OCI-LY7 (cell line): Measurements from ENCODE around the gene KCTD21.

ENCODE experiments used
- EZH2phosphoT487 ChIP-seq: fragments of 200-600 bp; sonication (generic); IDR thresholded peaks from 2 replicates; pipeline ENCODE4 v1.6.1; 2018; ENCODE audit warnings: low read depth, borderline replicate concordance, mild to moderate bottlenecking, mixed run types, antibody characterized with exemption, low read length, moderate library complexity, mixed read lengths
- TF ChIP-seq, protein P1 (sequence below): fragments of 200-600 bp; sonication (generic); conservative IDR thresholded peaks from 2 replicates; pipeline ENCODE4 v1.5.1; 2014; ENCODE audit warnings: mild to moderate bottlenecking, antibody characterized with exemption, low read length, moderate library complexity, mixed read lengths

DNA sequence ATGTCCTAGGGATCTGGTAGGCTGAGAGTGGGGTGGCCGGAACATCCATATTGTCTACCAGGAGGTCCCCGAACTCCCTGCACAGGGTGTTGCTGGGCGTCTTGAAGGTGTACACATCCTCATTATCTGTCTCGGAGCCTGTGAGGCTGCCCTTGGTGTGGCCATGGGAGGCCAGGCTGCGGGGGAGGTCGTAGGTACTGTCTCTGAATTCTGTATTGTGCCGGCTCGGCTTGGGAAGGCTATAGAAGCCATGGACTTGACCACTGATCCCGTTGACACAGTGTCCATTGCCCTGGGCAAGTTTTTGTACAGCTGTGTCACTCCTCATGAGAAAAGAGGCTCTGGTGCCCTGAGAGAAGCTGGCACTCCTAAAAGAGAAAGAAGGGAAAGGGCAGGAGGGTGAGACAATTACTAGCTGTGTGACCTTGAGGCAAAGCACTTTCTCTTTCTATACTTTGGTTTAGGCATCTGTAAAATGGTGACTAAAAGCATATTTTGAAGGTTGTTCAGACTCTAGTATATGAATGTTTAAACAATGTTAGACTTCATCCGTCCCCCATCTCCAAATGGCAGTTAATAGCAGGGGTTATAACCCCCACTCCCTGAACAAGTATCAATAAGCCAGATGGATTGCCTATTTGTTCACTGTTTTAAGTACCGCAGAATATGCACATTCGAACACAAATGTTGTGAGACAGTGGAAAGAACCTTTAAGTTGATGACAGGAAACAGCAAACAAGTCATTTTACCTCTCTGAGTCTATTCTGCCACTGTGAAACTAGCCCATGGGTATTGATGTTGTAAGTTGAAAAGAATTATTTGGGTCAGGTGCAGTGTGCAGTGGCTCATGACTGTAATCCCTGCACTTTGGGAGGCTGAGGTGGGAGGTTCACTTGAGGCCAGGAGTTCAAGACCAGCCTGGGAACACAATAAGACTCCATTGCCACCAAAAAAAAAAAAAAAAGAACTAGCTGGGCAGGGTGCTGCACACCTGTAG is 38.6 kb upstream of the KCTD21 start:
- no peak for TF ChIP-seq EZH2phosphoT487
- TF ChIP-seq, protein P1, sequence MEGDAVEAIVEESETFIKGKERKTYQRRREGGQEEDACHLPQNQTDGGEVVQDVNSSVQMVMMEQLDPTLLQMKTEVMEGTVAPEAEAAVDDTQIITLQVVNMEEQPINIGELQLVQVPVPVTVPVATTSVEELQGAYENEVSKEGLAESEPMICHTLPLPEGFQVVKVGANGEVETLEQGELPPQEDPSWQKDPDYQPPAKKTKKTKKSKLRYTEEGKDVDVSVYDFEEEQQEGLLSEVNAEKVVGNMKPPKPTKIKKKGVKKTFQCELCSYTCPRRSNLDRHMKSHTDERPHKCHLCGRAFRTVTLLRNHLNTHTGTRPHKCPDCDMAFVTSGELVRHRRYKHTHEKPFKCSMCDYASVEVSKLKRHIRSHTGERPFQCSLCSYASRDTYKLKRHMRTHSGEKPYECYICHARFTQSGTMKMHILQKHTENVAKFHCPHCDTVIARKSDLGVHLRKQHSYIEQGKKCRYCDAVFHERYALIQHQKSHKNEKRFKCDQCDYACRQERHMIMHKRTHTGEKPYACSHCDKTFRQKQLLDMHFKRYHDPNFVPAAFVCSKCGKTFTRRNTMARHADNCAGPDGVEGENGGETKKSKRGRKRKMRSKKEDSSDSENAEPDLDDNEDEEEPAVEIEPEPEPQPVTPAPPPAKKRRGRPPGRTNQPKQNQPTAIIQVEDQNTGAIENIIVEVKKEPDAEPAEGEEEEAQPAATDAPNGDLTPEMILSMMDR: no peak
